GM18508 (cell line): ENCODE data around the gene CETP.
"Not testable (repeated sequence)": the region's sequence is repeated elsewhere in the genome, so short reads cannot be mapped to it uniquely, and the experiment has no call there.

Source experiments
- ATAC-seq: cut with Tn5 transposase; IDR thresholded peaks from one replicate; pipeline ENCODE4 v1.9.1; 2021; ENCODE audit warnings: moderate number of reproducible peaks; ENCODE audit not compliant: insufficient read depth, unreplicated experiment

The CETP gene

DNA sequence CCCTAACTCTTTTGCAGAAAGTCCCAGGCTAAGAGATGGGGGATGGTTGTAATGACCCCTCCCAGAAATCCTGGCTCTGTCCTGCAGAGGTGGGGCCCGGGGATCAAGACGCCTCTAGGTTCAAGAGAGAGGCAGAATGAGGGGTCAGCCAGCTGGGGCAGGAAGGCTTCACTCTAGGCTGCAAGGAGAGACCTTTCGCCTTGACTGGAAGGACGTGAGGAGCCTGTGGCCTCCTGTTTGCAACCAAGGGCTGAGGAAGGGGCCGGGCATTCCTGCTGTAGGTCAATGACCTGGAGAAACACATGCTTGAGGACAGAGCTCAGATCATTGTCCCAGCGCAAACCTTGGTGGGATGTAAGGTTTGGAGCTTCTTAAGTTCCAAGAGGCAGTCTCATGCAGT is 8.7 kb upstream of the CETP start:
- no peak for ATAC-seq

DNA sequence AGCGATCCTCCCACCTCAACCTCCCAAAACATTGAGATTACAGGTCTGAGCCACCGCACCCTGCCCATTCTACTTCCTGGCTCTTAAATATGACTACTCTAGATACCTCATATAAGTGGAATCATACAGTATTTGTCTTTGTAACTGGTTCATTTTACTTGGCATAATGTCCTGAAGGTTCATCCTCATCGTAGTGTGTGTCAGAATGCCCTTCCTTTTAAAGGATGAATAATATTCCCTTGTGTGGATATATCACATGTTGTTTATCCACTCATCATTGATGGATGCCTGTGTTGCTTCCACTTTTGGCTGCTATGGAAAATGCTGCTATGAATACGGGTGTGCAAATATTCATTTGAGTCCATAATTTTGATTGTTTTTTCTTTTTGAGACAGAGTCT is 5.7 kb upstream of the CETP start:
- ATAC-seq: no peak

DNA sequence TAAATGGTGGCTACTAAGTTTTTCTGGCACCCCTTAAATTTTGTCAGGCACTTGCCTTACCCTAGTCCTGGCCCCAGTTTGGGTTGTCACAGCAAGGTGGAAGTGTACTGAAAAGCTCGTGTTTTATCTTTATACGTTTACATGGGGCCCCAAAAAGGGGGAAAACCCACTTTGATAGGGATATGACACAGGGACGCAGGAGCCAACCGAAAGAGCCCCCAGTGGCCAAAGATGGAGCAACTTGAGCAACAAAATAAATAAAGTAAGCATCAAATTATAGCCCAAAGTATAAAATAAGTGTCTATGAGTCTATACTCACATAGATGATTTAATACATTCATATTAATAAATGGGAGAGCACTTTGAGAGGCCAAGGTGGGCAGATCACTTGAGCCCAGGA is 5.0 kb upstream of the CETP start:
- ATAC-seq: no peak

DNA sequence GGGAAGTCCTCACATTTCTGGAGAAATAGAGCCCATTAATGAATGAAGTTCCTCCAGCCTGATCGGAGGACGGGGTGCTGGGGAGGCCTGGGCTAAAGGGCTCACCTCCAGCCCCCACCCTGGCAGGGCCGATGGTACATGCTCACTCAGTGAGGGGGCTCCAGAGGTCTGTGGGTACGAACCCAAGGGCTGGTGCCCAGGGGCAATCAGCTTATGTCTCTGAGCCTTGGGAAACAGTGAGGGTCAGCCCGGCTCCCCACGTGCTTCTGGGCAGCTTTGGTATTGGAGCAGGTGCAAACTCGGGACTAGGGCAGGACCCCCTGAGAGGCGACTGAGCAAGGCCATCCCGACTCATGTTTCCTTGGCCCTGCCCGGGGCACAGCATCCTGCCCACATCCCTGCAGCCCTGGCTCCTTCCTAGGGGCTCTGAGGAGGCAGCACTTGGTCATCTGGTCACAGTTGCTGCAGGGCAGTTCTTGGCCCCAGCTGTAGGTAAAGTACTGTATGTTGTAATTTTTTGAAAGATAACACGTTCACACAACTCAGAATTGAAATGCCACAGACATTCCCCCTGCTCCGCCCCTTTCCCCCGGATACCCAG is 969 bp upstream of the CETP start:
- no peak for ATAC-seq

DNA sequence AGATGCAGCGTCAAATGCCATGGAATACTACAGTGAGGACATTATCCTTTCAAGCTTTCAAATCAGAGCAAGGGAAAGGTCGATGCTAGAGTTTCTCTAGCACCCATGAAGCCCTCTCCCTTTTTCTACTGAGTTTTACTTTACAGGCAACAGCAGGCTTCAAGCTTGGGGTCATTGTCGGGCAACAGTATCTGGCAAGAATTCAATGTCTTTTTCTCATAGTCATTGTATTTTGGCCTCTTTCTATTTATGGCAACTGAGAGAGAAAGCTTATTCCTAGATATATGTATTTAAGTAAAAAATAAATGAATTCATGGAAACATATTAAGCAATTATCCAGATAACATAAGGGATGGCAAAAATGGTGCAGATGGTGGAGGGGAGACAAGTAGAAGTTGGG is 364 bp upstream of the CETP start:
- ATAC-seq: no peak

DNA sequence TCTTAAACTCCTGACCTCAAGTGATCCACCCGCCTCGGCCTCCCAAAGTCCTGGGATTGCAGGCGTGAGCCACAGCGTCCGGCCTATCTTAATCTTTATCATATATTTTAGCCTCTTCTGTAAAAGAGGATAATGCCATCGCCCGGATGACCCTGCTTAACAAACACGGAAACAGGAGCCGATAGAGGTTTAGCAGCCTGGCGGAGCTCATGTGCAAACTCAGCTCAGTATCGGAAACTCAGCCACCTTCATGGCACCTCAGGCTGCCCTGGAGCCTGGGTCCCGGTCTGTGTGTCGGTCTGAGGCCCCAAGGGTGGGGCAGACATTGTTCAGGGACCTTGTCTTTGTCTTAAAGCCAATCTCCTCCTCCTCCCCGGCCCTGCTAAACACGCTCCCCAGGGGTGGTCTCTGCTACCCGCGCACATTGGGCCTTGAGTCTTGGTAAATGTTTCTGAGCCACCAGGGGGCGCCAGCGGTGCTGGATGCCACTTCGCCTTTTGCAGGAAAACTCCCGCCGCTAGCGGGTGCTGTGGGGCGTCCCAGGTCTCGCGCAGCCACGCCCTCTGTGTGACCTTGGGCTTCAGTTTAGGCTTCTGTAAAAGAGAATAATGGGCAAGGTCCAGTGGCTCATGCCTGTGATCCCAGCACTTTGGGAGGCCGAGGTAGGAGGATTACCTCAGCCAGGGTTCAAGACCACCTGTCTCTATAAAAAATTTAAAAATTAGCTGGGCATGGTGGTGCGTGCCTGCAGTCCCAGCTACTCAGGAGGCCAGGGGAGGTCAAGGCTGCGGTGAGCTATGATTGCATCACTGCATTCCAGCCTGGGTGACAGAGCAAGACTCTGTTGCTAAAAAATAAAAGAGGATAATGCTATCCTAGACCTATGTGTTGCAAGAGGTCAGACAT is 2.7 kb downstream of the CETP start:
- peak; percentile 70 for ATAC-seq

DNA sequence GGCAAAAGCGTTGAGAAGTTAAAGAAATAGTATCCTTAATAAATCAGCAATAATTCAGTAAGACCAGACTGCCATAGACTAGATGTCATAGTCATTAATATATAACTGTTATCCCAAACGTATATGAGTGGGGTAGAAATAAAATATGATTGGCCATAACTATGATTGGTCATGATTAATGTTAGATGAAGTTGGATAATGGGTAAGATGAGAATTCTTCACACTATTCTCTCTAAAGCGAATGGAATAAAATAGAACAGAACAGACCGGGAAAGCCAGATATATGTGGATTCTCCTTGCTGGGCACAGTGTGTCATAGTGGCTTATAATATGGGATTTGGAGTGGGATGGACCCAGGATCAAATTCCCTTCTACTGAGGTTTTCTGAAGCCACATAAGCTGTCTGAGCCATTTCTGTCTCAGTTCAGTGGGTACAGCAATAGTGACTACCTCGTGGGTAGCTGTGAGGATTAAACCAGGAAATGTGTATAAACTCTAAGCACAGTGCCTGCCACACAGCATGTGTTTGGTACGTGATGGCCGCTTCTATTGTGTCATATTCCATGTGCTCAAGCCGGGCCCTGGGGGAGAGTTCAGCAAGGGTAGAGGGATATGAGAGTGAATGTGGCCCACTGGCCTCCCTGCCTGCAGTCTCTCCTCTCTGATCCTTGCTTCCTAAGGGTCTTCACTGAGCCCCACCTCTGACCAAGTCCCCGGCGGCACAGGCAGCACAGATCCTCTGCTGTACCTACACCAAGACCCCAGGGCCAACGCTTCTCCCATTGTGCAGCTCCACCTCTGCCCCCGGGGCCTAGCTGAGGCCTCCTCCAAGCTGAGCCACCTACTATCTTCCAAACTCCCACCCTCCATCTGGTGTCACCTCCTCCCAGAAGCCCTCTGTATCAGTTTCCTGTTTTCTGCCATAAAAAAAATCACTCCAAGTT is 3.7 kb downstream of the CETP start:
- no peak for ATAC-seq

DNA sequence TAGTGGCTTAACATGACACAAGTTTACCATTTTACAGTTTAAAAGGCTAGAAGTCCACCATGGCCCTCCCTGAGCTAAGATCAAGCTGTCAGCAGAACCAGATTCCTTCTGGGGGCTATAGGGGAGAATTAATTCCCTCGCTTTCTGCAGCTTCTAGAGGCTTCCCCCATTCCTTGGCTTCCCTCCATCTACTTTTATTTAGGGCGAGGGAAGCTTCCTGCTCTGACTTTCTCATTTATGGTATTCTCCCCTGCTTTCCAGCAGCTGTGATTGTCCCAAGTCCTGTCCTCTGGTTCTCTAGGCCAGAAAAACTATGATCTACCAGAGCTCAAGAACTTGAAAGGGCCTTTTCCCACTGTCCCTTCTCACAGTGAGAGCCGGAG is 4.3 kb downstream of the CETP start:
- ATAC-seq: no peak

DNA sequence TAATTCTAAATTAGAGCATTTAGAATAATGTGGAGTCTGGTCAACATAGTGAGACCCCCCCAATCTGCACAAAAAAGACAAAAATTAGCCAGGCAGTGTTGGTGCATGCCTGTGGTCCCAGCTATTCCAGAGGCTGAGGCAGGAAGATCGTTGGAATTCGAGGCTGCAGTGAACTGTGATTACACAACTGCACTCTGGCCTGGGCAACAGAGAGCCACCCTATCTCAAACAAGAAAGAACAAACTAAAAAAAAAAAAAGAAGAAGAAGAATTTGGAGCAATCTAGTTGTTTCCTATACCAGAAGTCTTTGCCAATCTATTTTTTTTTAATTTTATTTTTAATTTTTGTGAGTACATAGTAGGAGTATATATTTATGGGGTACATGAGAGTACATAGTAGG is 6.0 kb downstream of the CETP start:
- ATAC-seq: no peak

DNA sequence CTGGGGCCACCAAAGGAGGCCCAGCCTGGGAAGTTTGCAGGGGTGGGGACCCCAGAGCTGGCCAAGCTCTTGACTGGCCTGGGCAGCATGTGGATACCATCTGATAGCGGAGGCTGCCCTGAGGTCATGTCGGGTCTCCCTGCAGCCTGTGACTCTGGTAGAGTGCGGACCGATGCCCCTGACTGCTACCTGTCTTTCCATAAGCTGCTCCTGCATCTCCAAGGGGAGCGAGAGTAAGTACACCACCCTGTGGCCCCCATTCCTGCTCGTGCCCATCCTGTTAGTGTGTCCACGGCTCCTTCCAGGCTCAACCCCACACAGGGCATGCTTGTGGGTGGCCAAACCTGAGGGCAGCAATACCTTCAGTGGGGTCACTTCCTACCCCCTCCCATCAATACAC is 8.0 kb downstream of the CETP start:
- no peak for ATAC-seq

DNA sequence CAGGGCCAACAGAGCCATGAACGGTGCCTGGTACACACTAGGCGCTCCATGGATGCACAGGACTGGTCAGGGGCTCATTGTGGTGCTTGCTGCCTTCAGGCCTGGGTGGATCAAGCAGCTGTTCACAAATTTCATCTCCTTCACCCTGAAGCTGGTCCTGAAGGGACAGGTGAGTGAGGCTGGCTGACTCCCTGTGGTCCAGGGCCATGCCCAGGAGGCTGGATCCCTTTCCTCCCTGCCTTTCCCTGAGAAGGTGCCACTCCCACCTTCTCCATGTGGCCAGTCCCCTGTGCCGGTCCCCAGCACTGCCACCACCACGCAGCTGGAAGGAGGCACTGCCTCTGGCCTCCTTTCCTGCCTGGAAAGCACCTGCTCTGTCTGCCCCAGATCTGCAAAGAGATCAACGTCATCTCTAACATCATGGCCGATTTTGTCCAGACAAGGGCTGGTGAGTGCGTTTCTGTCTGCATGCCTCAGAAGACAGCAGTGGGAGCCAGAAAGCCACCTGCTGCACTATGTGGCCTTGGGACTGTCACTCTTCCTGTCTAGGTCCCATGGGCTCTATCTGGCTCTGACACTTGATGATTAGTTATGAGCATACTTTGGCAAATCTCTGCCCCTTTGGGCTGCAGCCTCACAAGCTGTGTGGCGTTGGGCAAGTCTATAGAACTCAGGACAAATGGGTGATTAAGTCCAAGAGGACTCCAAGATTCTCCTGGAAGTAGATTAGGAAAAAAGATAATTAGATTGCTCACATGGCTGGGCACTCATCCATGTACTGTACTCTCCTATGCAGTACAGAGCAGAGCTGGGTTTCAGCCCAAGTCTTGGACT is 9.4 kb downstream of the CETP start:
- peak; percentile 61 for ATAC-seq

DNA sequence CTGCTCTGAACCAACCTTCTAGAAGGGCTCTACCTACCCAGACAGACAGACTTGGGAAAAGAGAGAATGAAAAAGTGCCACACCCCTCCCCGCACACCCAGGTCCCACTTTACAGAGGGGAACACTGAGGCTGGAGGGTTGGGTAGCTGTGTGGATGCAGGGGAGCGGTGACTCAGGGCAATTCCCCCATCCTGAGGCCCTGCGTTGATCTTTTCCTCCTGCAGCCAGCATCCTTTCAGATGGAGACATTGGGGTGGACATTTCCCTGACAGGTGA is 10.0 kb downstream of the CETP start:
- no peak for ATAC-seq

DNA sequence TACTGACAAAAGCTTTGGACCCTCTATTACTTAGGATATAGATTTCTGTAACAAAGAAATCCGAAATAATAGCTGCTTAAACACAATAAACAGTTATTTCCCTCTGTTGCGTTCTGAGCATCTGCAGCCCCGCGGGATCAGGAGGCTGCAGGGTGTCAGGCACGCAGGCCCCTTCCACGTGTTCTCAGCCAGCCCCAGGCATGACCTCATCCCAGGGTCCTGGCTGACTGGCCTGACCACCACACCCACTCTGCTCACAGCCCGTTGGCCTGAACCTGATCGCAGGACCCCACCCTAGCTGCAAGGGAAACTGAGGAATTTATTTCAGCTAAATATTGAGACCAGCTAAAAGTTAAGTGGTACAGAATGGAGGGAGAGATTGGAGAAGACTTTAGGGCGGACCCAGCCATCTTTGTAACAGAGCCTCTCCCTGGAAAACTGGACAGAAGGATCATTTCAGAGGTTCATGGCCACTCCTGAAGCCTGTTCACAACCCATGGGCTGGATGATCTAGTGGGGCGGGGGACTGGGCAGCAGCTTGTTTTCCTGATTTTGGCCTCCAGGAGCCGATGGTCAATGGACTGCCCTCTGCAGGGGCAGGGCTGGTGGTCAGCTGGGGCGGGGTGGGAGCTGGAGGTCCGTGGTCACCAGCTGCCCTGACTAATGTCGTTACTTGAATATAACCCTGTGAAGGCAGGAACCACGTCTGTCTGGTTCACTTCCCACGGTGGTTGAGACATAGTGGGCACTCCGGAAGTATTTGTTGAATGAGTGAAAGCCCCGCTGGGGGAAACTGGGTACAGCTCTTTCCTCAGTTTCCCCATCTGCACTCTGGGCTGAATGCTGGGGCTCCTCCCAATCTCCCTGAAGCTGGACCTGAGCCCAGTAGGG is 10.9 kb downstream of the CETP start:
- no peak for ATAC-seq

DNA sequence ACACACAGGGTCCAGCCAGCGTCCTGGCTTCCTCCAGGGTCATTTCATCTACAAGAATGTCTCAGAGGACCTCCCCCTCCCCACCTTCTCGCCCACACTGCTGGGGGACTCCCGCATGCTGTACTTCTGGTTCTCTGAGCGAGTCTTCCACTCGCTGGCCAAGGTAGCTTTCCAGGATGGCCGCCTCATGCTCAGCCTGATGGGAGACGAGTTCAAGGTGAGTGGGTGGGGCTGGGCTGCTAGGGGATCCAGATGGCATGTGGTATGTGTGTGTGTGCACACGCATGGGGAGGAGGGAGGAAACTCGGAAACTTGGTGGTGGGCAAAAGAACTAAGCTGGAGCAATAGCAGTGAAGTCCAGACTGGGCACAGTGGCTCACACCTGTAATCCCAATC is 11.5 kb downstream of the CETP start:
- no peak for ATAC-seq

DNA sequence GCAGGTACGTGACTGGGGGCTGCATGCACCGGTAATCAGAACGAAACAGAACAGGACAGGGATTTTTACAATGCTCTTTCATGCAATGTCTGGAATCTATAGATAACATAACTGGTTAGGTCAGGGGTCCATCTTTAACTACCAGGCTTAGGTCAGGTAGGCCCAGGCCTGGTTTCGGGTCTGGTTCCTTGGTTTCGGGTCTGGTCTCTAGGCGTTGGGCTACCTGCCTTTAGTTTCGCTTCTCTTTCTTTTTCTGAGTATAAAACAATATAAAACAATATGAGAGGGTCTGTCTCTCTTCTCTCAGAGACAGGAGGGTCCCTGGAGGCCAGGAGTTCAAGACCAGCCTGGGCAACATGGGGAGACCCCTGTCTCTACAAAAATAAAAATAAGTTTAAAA is 12.1 kb downstream of the CETP start:
- ATAC-seq: not testable (repeated sequence)

DNA sequence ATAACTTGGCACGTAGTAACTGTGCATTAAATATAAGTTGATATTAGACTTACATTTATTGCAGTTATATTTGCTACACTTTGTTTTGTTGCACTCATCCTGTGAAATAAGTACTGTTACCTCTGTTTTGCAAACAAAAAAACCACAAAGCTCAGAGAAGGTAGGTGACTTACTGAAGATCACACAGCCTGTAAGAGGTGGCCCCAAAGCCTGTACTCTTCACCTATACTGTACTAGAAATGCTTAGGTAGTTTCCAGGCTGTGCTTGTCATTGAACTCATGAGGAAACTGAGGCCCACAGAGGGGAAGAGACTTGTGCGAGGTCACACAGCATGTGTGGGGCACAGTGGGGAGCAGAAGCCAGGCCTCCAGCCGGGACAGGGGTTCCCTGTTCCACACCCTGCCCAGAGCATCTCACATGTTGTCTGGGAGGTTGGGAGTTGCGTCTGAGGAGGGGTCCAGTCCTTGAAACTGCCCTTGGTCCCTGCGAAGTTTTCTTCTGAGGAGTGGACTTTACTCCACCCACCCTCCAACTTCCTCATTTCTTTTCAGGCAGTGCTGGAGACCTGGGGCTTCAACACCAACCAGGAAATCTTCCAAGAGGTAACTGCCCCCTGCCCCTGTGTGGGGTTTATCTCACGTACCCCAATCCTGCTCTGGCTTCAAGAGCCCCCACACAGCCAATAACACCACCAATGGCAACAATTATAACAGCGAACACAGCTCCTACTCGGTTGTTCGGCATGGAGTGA is 13.0 kb downstream of the CETP start:
- no peak for ATAC-seq

DNA sequence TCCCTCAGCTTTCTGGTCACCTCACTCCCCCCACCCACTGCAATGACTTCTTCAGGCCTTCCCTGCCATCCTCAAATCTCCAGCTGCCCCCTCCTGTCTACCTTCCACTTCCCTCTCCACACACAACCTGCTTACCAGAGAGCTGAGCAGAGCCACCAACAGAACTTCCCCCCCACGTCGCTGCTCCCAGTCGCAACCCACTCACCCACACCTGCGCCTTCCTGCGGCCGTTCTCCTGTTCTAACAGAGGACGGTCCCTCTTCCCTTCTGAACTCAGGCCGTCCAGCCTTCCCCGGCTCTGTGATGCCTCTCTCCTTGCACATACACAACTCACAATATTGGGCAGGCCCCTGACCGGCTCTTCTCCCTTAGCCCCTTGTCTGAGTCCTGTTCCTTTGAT is 14.0 kb downstream of the CETP start:
- ATAC-seq: no peak

DNA sequence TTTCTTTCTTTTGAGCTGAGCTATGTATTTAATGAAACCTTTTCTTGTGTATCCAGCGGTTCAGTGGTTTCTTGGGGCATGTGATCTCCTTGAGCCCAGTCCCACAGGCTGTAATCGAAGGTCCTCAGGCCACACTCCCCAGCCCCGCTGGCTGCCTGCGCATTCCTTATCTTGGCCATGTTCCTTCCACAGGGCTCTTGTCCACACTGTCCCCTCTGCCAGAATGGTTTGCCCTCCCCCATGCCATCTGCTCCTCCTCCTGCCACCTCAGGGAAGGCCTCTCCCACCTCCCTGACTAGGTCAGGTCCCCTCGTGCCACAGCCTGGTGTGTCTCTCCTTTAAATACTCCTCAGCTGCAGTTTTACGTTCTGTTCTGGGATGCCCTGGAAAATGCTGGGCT is 15.5 kb downstream of the CETP start:
- ATAC-seq: no peak
